Measurements from ENCODE around the gene CHD3.

- no peak for TF ChIP-seq CTCF (IDR thresholded peaks at IDR 0.05)
- TF ChIP-seq POLR2A (IDR thresholded peaks at IDR 0.05), result no peak
Measured at GRCh38 chr17:7839190-7839875, 49.3 kb upstream of the CHD3 start.

All from tibial nerve (tissue), 3 donors.